GM12872 (cell line): ENCODE results near the gene PGP.

Source experiments
- TF ChIP-seq, protein P1 (sequence below): IDR thresholded peaks from 3 replicates; pipeline ENCODE4 v1.5.1; 2011; ENCODE audit warnings: low read depth, mild to moderate bottlenecking, low read length, moderate library complexity; ENCODE audit not compliant: insufficient read depth

PGP gene, protein sequence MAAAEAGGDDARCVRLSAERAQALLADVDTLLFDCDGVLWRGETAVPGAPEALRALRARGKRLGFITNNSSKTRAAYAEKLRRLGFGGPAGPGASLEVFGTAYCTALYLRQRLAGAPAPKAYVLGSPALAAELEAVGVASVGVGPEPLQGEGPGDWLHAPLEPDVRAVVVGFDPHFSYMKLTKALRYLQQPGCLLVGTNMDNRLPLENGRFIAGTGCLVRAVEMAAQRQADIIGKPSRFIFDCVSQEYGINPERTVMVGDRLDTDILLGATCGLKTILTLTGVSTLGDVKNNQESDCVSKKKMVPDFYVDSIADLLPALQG

DNA sequence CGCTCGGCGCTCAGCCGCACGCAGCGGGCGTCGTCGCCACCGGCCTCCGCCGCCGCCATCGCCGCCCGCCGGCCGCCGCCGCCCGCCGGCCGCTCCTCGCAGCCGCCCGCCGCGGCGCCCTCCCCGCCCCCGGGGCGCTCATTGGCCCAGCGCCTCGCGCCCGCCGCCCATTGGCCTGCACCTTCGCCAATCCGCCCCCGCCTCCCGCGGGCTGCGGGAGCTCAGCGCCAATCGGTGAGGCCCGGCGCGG, at the start of gene PGP:
TSS of gene PGP (minus strand) at position 122 of the 250 bp plus-strand sequence. CDS start at position 59, 63 bp downstream.
- TF ChIP-seq, protein P1, sequence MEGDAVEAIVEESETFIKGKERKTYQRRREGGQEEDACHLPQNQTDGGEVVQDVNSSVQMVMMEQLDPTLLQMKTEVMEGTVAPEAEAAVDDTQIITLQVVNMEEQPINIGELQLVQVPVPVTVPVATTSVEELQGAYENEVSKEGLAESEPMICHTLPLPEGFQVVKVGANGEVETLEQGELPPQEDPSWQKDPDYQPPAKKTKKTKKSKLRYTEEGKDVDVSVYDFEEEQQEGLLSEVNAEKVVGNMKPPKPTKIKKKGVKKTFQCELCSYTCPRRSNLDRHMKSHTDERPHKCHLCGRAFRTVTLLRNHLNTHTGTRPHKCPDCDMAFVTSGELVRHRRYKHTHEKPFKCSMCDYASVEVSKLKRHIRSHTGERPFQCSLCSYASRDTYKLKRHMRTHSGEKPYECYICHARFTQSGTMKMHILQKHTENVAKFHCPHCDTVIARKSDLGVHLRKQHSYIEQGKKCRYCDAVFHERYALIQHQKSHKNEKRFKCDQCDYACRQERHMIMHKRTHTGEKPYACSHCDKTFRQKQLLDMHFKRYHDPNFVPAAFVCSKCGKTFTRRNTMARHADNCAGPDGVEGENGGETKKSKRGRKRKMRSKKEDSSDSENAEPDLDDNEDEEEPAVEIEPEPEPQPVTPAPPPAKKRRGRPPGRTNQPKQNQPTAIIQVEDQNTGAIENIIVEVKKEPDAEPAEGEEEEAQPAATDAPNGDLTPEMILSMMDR: no peak

DNA sequence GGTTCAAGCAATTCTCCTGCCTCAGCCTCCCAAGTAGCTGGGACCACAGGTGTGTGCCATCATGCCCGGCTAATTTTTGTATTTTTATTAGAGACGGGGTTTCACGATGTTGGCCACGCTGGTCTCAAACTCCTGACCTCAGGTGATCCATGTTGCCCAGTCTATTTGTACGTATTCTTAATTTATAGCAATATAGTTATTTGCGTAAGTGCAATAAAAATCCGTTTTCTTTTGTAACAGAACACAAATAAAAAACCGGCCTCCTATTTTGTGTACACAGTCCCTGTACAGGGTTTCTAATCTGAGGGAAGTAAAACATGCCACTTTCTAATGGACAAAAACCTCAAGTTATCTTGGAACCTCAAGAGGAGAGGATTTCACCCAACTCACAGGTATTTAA, 45.6 kb upstream of the PGP start:
- TF ChIP-seq, protein P1: no peak

DNA sequence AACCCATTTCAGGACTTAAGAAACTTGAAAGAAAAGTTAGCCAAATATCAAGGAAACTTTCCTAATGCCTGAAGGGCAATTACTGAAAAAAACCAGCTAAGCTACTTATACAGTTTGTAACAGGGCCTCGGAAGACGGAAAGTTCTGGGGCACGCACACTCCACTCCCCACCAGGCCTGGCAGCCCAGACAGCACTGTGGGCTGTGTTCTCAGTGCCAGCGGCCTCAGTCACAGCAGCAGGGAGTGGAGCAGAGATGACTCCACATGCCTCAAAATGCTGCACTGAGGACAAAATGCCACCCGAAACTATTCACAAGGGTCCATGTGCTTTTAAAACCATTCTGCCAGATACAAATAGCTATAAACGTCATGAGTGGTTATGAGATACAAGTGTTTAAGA, 43.1 kb upstream of the PGP start:
- TF ChIP-seq, protein P1: no peak

DNA sequence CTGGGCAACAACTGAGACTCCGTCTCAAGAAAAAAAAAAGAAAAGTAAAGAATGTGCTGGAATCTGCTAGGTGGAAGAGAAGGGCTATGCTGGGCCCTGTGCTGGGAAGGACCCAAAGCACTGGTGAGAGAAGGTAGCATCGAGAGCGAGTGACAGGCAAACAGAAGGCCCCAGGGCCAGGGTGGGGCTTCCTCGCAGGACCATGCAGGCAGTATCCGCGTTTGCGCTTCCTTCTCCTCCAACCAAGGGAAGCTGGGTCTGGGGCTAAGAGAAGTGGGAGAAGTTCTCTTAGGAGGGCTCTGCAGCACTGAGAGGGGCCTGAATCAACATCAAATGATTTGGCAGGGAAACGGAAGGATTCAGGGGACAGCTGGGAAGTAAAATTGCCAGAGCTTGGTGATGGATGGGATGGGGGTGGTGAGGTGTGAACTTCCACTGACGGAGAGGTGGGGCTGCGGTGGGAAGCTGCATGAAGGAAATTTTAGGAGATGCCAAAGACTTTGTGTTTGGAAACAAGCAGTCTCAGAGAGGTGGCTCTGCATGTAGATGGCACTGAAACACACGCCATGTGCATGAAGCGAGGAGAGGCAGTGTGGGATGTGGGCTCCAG, 42.0 kb upstream of the PGP start:
- TF ChIP-seq, protein P1: no peak

DNA sequence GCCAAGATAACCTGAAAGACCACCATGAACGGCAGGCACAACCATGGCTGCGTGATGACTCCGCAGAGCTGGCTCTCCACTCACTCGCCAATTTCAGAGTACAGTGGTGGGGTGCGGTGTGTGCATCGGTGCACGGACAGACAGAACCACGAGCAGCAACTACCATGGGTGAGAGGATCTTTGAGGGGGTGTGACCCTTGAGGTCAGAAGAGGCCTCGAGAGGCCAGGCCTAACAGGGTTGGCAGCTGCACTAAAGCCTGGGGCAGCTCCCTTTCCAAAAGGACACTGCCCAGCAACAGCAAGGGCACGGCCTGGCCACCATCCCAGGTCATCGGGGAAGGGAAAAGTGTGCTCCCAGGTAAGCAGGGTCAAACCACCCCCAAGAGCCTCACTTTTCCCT, 38.7 kb upstream of the PGP start:
- TF ChIP-seq, protein P1: no peak

DNA sequence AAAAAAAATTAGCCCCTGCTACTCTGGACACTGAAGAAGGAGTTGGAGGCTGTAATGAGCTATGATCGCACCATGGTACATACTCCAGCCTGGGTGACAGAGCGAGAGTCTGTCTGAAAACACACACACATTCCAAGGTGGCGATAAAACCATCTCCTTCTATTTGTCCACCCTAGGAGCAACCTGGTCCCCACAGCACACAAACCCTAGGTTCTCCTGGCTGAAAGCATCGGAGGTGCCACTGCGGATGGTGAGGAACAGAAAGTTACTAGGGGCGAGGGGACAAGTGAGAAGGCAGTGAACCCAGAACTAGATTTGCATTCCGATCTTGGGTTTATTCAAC, 38.1 kb upstream of the PGP start:
- TF ChIP-seq, protein P1: no peak

DNA sequence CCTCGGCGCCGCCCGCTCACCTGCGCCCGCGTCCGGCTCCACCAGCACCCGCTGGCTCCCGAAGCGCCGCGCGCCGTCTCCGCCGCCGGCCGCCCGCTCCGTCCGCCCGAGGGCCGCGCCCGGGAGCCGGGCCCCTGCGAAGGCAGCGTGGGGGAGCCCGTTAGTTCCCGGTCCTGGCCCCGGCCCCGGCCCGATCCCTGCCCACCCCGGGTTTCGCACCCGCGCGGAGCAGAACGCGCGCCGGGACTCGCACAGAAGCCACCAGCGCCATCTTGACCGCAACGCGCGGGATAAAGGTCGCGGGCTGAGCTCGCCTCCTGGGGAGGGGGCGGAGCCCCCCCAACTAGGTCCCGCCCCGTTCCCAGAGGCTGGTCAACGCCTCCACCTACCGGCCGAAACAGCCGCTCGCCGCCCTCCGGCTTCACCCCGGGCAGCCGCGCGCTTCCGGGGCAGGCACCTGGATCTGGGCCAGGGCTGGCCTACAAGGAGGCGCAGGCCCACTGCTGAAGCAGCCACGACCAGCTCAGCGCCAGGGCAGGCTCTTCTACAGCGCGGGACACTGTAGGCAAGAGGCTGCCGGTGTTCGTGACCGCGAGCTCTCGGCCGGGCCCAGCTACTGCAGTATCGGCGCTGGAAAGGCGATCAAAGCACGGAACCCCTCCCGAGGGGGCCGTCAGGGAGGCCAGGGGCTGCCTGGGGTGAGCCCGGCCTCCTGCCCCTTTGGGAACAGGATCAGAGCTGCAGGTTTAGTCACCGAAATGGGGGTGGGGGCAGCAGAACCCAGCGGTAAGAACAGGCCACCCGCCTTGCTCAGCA, 36.9 kb upstream of the PGP start, which contains the start of gene ECI1:
TSS of gene ECI1 (minus strand) at position 292 of the 816 bp plus-strand sequence. CDS start at position 271, 21 bp downstream.
- TF ChIP-seq, protein P1: peak; percentile 60
